Psoas muscle (tissue), 8 donors: Measurements from ENCODE around the gene MAPKAPK3. TPM values are rescaled to one million over a fixed set of nuclear protein-coding genes. Genes with fewer than 3 reads are reported as not detected.

Source experiments
- ATAC-seq, 4 donors: fragments of 200-7000 bp; cut with Tn5 transposase; one replicate each; pipeline ENCODE4 v1.9.1; 2020; ENCODE audit warnings: moderate library complexity in 3 of 4, mild to moderate bottlenecking in 2 of 4
- DNase-seq, 2 donors: peaks; one replicate each; pipeline ENCODE4 v3.0.0-alpha.2; 2020
- H3K27ac ChIP-seq: fragments of 200-600 bp; one replicate; pipeline ENCODE4 v1.8.0; 2022
- H3K27me3 ChIP-seq, 3 donors: fragments of 200-600 bp in 1 of 3; one replicate each; pipeline versions ENCODE4 v1.6.1 to v1.8.0; 2013 to 2022; ENCODE audit warnings: low read length in 2 of 3, mild to moderate bottlenecking in 2 of 3, moderate library complexity in 1 of 3; ENCODE audit not compliant: insufficient read depth in 3 of 3
- H3K36me3 ChIP-seq, 2 donors: fragments of 200-600 bp in 1 of 2; one replicate each; pipeline versions ENCODE4 v1.6.1 to v1.8.0; 2013 to 2022; ENCODE audit warnings: low read depth in 1 of 2, mild to moderate bottlenecking in 1 of 2, moderate library complexity in 1 of 2; ENCODE audit not compliant: insufficient read depth in 1 of 2
- H3K4me1 ChIP-seq: fragments of 200-600 bp; one replicate; pipeline ENCODE4 v1.8.0; 2022
- H3K4me3 ChIP-seq: fragments of 200-600 bp; one replicate; pipeline ENCODE4 v1.8.0; 2022; ENCODE audit warnings: mild to moderate bottlenecking
- H3K9me3 ChIP-seq: fragments of 200-600 bp; one replicate; pipeline ENCODE4 v1.8.0; 2022
- CTCF ChIP-seq: fragments of 200-600 bp; IDR thresholded peaks from one replicate; pipeline ENCODE4 v1.8.0; 2022; ENCODE audit warnings: antibody characterized with exemption
- WGBS, 3 donors: extraction: QIAGEN DNeasy Blood & Tissue Kit; methylation state at CpG; one replicate each; pipeline versions ENCODE4 v1.1.6 to v1.1.7; 2013; 5-methylcytosine and 5-hydroxymethylcytosine counted together
- intact Hi-C, 2 donors: fragments of 100-400 bp; cut with DNase I; formaldehyde crosslinking; loops; one replicate each; pipeline versions ENCODE4 v1.11.0 to v1.14.2; 2022
- polyA plus RNA-seq, 3 donors: library from polyadenylated mRNA; stranded (reverse); fragments of 200-250 nt; gene quantifications; one replicate each; pipeline ENCODE4 v1.2.3, GENCODE V29; 2013
- total RNA-seq, 4 donors: library from RNA; stranded (reverse); fragmentation: NEBNext Ultra II Directional in 2 of 4; extraction: Animal tissue kit (Norgen Biotek cat#: 25700) in 2 of 4; gene quantifications; one replicate each; pipeline versions ENCODE4 v1.2.1 to v1.2.4, GENCODE V29; 2021 to 2023
- donor health status: healthy with polysubstance abuse.
- donor health status: DM: no; HTN: no; CAD: no; lungs with moderate emphysema.
- donor health status: Bipolar disorder and iron deficiency.
- donor health status: healthy.
- donor health status: DM: yes; HTN: yes; CAD: no.
- donor health status: DM: no; HTN: no; CAD: no.
- donor health status: DM: no; HTN: no; CAD: no.
- donor health status: DM: yes; HTN: yes; CAD: no.

Gene MAPKAPK3
- total and polyA plus RNA-seq, 7 donors, result 88.2 to 409 (median 249) TPM

GRCh38 chr3:50652709-50653108 is 35.8 kb downstream of the MAPKAPK3 start:
- peak; percentile 60 to 71 (median 66) for ATAC-seq
- 64 to 74% (median 69%) methylated on average over 2 of the region's 2 CpGs for WGBS, 3 donors
- TF ChIP-seq CTCF, result peak; percentile 54
- no peaks in the 10 kb centered on the region for H3K9me3 ChIP-seq
- peaks cover 2 to 11% of the 10 kb centered on the region in 2 donors for H3K36me3 ChIP-seq
- DNase-seq, result peak; percentile 47 to 80
- intact Hi-C loops, result loop anchor here in 1 of 2 donors (1.0 kb wide), 1 partner anchor 36 kb away; no protein-coding TSS in a partner anchor
- no peaks in the 10 kb centered on the region for H3K27me3 ChIP-seq
- no peak overlapping the region for H3K27ac ChIP-seq
- no peak overlapping the region for H3K4me3 ChIP-seq
- H3K4me1 ChIP-seq, result peaks cover 30% of the 10 kb centered on the region

- Histone ChIP-seq H3K36me3 (peaks cover 0 to 2% of the 10 kb centered on the region in 2 donors), H3K27me3 (no peaks in the 10 kb centered on the region), H3K4me3 (no peak overlapping the region), H3K4me1 (peaks cover 21% of the 10 kb centered on the region), H3K27ac (no peak overlapping the region), H3K9me3 (no peaks in the 10 kb centered on the region)
- no peak for TF ChIP-seq CTCF
- intact Hi-C loops, result loop anchor here in 1 of 2 donors (2.0 kb wide), 1 partner anchor 37 kb away; the partner anchor contains the start of gene MAPKAPK3
- DNase-seq (peak in 1 of 2 donors; percentile 45), ATAC-seq (no peak)
- 63 to 77% (median 73%) methylated on average over 3 of the region's 3 CpGs for WGBS, 3 donors
Observed at GRCh38 chr3:50653937-50654595, 37.1 kb downstream of the MAPKAPK3 start.

- Histone ChIP-seq H3K4me1 (peaks cover 9% of the 10 kb centered on the region), H3K4me3 (no peak overlapping the region), H3K27me3 (no peaks in the 10 kb centered on the region), H3K9me3 (no peaks in the 10 kb centered on the region), H3K36me3 (peaks cover 0 to 2% of the 10 kb centered on the region in 2 donors), H3K27ac (no peak overlapping the region)
- intact Hi-C loops, result loop anchor here (2.0 to 5.0 kb wide), 2 partner anchors 38 to 88 kb away; partner anchors contain the start of genes C3orf18 (in 1 of the 2), HEMK1 (in 1 of the 2) and MAPKAPK3 (in 1 of the 2)
- ATAC-seq, result peak; percentile 10 to 42 (median 14)
- 38 to 60% (median 45%) methylated on average over 3 of the region's 3 CpGs for WGBS, 3 donors
- TF ChIP-seq CTCF, result no peak
- DNase-seq, result peak in 1 of 2 donors; percentile 31
Observed at GRCh38 chr3:50655009-50655830, 38.3 kb downstream of the MAPKAPK3 start.

GRCh38 chr3:50656417-50657195 is 39.7 kb downstream of the MAPKAPK3 start:
- H3K4me1 ChIP-seq, result peaks cover under 1% of the 10 kb centered on the region
- TF ChIP-seq CTCF, result no peak
- no peaks in the 10 kb centered on the region for H3K9me3 ChIP-seq
- no peaks in the 10 kb centered on the region for H3K36me3 ChIP-seq
- no peak overlapping the region for H3K27ac ChIP-seq
- no peak overlapping the region for H3K4me3 ChIP-seq
- ATAC-seq, result no peak
- DNase-seq, result peak in 1 of 2 donors; percentile 35
- intact Hi-C loops, result loop anchor here in 1 of 2 donors (5.0 kb wide), 1 partner anchor 89 kb away; the partner anchor contains the start of genes C3orf18 and HEMK1
- H3K27me3 ChIP-seq, result no peaks in the 10 kb centered on the region
- 55 to 63% (median 60%) methylated on average over 8 of the region's 8 CpGs for WGBS, 3 donors
